NOMO-1 (cell line): Measurements from ENCODE around the gene EDARADD.
"Not testable (repeated sequence)": the region's sequence is repeated elsewhere in the genome, so short reads cannot be mapped to it uniquely, and the experiment has no call there.

Source experiments
- DNase-seq, 2 experiments: peaks; one replicate each; lab custom pipeline; 2025; ENCODE audit not compliant: unreplicated experiment in 2 of 2; lab: John Stamatoyannopoulos, UW

The EDARADD gene

GRCh38 chr1:236480758-236481436, 86.8 kb downstream of the EDARADD start:
- DNase-seq: no peak

GRCh38 chr1:236484310-236484971, 90.4 kb downstream of the EDARADD start:
- no peak for DNase-seq

DNA sequence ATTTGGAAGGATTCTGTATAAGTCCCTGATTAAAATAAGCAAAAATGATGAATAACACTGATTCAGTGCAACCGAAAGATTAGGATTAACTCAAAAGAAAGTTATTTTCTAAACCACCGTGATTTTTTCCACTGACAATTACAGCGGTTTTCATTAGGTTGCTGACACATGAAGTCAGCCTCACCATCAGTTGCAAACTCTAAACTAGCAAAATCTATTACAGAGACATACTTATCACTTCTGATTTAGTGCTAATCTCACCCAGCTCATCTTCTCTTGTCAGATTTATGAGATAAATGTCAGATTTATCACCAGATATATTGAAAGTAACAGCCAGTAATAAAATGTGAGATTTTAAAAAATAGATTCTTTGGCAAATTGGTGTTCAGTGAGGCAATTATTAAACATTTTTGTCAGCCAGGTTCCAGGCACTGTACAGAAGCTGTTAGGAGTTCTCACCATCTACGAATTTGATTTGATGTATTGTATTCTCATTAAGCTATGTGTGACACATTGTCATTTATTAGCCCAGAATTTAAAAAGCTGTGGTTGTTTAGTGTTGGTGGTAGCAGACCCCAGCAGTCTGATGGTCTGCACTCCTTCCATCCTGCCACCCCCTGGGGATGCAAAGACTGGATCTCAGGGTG, 92.4 kb downstream of the EDARADD start:
- no peak for DNase-seq

DNA sequence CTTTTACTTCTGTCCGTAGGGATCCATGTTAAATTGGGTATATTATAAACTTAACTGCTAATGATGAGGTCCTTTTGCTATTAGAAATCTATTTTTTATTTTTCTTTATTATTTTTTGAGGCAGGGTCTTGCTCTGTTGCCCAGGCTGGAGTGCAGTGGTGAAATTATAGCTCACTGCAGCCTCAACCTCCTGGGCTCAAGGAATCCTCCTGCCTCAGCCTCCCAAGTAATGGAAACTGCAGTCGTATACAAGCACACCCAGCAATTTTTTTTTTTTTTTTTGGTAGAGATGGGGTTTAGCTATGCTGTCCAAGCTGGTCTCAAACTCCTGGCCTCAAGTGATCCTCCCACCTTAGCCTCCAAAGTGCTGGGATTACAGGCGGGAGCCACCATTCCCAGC, 95.1 kb downstream of the EDARADD start:
- DNase-seq: not testable (repeated sequence)

- peak; percentile 23 to 33 for DNase-seq
These were observed 95.8 kb downstream of the EDARADD start for GRCh38 chr1:236489710-236490377.

DNA sequence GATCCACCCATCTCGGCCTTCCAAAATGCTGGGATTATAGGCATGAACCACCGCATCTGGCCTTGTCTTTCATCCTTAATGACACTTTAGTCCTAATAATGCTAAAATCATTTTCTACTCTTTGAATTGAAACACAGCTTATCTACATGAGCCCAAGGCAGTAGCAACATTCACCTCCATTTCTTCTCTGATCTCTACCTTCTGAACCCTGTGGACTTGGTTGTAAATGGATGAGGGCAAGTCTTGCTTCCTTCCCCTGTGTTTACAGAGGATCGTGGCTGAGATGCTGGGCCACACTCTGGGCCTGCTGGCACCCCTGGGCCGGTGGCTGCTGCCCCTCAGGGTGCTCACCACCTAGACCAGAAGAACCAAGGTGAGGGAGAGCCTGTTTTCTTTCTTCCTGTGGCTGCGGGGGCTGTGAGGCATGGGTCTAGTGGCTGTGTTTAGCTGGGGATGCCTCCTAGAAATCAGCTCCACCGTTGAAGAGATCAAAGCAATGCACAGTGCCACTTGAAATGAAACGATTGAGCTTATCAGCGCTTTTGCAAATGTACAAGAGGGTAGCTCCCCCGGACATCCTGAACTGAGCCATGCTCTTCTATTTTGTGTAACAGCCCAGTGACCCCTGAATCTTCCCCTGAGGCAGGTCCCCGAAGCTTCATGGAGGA, 97.5 kb downstream of the EDARADD start:
- no peak for DNase-seq

DNA sequence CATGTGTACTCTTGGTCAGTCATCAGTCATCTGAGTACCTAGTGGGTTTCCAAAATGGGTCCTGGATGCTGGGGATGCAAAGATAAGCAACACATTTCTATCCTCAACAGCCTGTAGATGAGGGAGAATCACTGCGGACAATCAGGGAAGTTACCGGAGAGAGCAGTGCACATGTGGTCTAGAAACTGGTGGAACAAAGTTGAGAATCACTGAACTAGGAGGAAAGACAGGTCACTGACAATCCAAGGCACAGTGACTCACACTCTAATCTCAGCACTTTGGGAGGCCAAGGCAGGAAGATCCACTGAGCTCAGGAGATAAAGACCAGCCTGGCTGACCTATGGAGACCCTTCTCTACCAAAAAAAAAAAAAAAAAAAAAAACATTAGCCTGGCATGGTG, 98.3 kb downstream of the EDARADD start:
- no peak for DNase-seq

GRCh38 chr1:236494082-236494481, 100.0 kb downstream of the EDARADD start:
- DNase-seq: no peak

GRCh38 chr1:236494586-236495466, 100.7 kb downstream of the EDARADD start:
- no peak for DNase-seq

GRCh38 chr1:236495467-236496112, 101.5 kb downstream of the EDARADD start:
- no peak for DNase-seq

- no peak for DNase-seq
These were observed 103.8 kb downstream of the EDARADD start for GRCh38 chr1:236497908-236498307.

GRCh38 chr1:236501093-236501492, 107.0 kb downstream of the EDARADD start:
- DNase-seq: no peak

- DNase-seq: no peak
These were observed 108.5 kb downstream of the EDARADD start for GRCh38 chr1:236502579-236502971.

DNA sequence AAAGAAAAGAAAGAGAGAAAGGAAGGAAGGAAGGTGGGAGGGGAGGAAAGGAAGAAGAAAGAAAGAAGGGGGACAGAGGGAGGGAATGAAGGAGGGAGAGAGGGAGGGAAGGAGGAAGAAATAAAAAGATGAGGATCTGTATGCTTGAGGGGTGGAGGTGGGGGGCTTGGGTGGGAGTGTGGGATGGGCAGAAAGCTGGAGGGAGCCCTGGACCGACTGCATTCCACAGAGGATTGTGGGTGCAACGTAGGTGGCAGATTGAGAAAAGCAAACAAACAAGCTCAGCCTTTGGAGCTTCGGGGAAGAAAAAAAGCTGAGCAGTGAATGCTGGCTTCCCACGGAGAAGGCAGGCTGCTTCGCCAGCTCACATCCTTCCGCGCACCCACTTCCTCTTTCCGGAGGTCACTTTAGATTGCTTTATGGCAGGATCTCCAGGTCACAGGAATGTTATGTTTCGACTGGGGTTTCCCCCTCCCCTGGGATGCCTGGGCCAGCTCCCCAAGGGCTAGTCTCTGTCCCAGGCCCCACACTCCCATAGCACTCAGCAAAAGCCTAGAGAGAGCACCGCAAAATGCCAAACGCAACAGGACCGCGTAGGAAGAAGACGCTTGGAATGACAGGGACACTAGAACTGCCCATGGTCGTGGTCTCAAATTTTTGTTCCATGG, 109.0 kb downstream of the EDARADD start:
- DNase-seq: peak; percentile 45 to 51

DNA sequence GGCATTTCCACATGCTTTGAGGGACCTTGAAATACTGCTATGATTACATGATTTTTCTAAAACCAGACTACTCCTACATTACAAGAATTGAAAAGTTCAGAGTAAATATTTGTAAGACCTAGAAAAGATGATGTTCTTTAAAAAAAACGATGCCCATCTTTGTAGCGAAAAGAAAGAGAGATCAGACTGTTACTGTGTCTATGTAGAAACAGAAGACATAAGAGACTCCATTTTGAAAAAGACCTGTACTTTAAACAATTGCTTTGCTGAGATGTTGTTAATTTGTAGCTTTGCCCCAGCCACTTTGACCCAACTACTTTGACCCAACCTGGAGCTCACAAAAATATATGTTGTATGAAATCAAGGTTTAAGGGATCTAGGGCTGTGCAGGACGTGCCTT, 110.3 kb downstream of the EDARADD start:
- not testable (repeated sequence) for DNase-seq

DNA sequence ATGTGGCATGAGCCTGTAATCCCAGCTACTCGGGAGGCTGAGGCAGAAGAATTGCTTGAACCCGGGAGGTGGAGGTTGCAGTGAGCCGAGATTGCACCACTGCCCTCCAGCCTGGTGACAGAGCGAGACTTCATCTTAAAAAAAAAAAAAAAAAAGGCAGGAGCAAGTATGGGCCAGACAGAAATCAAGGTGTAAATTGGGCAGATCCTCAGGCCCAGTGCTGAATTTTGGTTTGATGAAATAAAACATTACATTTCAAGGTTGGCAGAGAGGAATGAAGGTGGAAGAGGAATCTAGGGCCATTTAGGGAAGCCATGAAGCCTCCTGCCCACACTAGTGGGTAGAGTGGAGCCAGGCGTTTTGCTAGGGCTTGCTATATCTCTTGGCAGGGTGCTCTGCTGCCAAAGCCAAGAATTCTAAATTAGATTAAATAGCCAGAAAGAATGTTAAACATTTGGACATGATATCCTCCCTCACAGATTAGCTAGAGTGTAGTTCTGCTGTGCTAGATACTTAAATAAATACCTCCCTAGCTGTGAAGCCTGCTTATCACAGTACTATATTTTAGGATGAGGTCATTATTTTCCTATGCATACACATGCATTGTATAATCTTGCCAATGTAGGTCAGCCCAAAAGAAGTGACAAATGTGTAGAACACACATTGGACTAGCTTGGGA, 113.1 kb downstream of the EDARADD start:
- DNase-seq: no peak

- peak in 1 of 2 experiments; percentile 2 for DNase-seq
These were observed 114.5 kb downstream of the EDARADD start for GRCh38 chr1:236508593-236509027.

DNA sequence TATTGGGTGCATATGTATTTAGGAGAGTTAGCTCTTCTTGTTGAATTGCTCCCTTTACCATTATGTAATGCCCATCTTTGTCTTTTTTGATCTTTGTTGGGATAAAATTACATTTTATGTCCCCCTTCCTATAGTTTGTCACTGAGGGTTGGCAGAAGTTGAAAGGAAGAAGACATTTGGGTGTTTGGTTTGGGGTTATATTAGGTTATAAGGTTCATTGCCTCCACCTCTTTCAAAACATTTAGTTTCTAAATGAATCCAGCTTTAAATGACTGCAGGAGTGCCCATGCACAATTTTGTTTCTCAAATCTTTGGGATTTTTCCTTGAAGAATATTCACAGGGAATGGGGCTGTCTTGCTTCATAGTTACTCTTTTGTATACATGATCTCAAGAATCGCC, 115.1 kb downstream of the EDARADD start:
- DNase-seq: no peak
